ENCODE results near the gene RRAGD. TPM values are rescaled to one million over a fixed set of nuclear protein-coding genes. Genes with fewer than 3 reads are reported as not detected.

RRAGD gene
- polyA plus RNA-seq, 1 of the 3 experiments (the other 2 are of a cell fraction) = 0.07 TPM

DNA sequence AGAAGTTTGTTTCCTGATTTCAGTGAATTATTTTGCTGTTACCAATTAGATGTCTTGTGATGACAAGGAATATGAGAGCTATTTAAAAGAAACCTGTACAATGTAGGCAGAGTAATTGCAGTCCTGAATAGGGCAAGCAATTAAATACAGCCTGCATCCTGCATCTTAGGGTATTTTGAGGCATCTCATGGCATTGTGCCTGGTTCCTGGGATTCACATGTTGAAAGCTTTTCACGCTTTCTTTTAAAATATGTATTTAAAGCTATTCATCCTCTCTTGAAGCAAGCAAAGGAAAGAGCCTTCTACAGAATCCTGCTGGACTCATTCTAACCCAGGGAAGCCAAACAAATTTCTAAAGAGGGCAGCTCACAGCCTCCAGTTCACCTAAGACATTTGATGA, 4.7 kb upstream of the RRAGD start:
- Histone ChIP-seq H4K20me1 (ENCODE audit: insufficient read depth) (no peaks in the 10 kb centered on the region), H3K9me2 (no peaks in the 10 kb centered on the region), H2AFZ (ENCODE audit: low read depth) (no peak overlapping the region), H3K36me3 (replicated peaks in 1 of 2; ENCODE audit: control insufficient read depth in 1 of 2, insufficient read depth in 2 of 2, low read length in 1 of 2) (no peaks in the 10 kb centered on the region), H3K4me3 (ENCODE audit: low read depth in 2 of 2, low read length in 1 of 2) (no peak overlapping the region), H3K4me1 (ENCODE audit: control insufficient read depth in 1 of 2, insufficient read depth in 2 of 2, low read depth in 1 of 2, low read length in 1 of 2) (peaks cover 0 to 9% of the 10 kb centered on the region in 2 experiments; a peak in 1 of 4 replicates), H3K4me2 (no peak overlapping the region), H3K79me2 (ENCODE audit: insufficient read depth) (no peaks in the 10 kb centered on the region), H3F3A (replicated peaks; ENCODE audit: insufficient read depth) (no peaks in the 10 kb centered on the region), H3K27me3 (ENCODE audit: insufficient read depth) (peaks cover 23% of the 10 kb centered on the region; the same call in 1 of the 2 replicates), H3K9ac (no peak overlapping the region), H3K9me3 (no peaks in the 10 kb centered on the region), H3K27ac (ENCODE audit: low read depth in 2 of 2, low read length in 1 of 2) (no peak overlapping the region)
- POLR2A ChIA-PET = no interaction called here
- TF ChIP-seq, protein P1, sequence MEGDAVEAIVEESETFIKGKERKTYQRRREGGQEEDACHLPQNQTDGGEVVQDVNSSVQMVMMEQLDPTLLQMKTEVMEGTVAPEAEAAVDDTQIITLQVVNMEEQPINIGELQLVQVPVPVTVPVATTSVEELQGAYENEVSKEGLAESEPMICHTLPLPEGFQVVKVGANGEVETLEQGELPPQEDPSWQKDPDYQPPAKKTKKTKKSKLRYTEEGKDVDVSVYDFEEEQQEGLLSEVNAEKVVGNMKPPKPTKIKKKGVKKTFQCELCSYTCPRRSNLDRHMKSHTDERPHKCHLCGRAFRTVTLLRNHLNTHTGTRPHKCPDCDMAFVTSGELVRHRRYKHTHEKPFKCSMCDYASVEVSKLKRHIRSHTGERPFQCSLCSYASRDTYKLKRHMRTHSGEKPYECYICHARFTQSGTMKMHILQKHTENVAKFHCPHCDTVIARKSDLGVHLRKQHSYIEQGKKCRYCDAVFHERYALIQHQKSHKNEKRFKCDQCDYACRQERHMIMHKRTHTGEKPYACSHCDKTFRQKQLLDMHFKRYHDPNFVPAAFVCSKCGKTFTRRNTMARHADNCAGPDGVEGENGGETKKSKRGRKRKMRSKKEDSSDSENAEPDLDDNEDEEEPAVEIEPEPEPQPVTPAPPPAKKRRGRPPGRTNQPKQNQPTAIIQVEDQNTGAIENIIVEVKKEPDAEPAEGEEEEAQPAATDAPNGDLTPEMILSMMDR (IDR thresholded peaks at IDR 0.05) = no peak
- TF ChIP-seq RAD21 (IDR thresholded peaks at IDR 0.05; ENCODE audit: low read length) (no peak), MXI1 (IDR thresholded peaks at IDR 0.05; ENCODE audit: low read depth, low read length) (no peak), YY1 (IDR thresholded peaks at IDR 0.05; ENCODE audit: low read depth) (no peak), GABPA (IDR thresholded peaks at IDR 0.05; ENCODE audit: low read depth) (no peak), CHD2 (IDR thresholded peaks at IDR 0.05; ENCODE audit: low read length, partially characterized antibody) (no peak), ELF1 (IDR thresholded peaks at IDR 0.05) (no peak)
- TF ChIP-seq, protein P2, sequence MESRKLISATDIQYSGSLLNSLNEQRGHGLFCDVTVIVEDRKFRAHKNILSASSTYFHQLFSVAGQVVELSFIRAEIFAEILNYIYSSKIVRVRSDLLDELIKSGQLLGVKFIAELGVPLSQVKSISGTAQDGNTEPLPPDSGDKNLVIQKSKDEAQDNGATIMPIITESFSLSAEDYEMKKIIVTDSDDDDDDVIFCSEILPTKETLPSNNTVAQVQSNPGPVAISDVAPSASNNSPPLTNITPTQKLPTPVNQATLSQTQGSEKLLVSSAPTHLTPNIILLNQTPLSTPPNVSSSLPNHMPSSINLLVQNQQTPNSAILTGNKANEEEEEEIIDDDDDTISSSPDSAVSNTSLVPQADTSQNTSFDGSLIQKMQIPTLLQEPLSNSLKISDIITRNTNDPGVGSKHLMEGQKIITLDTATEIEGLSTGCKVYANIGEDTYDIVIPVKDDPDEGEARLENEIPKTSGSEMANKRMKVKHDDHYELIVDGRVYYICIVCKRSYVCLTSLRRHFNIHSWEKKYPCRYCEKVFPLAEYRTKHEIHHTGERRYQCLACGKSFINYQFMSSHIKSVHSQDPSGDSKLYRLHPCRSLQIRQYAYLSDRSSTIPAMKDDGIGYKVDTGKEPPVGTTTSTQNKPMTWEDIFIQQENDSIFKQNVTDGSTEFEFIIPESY (IDR thresholded peaks at IDR 0.05; ENCODE audit: borderline replicate concordance, low read depth) = no peak
- TF ChIP-seq, protein P3, sequence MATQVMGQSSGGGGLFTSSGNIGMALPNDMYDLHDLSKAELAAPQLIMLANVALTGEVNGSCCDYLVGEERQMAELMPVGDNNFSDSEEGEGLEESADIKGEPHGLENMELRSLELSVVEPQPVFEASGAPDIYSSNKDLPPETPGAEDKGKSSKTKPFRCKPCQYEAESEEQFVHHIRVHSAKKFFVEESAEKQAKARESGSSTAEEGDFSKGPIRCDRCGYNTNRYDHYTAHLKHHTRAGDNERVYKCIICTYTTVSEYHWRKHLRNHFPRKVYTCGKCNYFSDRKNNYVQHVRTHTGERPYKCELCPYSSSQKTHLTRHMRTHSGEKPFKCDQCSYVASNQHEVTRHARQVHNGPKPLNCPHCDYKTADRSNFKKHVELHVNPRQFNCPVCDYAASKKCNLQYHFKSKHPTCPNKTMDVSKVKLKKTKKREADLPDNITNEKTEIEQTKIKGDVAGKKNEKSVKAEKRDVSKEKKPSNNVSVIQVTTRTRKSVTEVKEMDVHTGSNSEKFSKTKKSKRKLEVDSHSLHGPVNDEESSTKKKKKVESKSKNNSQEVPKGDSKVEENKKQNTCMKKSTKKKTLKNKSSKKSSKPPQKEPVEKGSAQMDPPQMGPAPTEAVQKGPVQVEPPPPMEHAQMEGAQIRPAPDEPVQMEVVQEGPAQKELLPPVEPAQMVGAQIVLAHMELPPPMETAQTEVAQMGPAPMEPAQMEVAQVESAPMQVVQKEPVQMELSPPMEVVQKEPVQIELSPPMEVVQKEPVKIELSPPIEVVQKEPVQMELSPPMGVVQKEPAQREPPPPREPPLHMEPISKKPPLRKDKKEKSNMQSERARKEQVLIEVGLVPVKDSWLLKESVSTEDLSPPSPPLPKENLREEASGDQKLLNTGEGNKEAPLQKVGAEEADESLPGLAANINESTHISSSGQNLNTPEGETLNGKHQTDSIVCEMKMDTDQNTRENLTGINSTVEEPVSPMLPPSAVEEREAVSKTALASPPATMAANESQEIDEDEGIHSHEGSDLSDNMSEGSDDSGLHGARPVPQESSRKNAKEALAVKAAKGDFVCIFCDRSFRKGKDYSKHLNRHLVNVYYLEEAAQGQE (IDR thresholded peaks at IDR 0.05; ENCODE audit: low read depth, low read length) = no peak
- TF ChIP-seq, protein P4, sequence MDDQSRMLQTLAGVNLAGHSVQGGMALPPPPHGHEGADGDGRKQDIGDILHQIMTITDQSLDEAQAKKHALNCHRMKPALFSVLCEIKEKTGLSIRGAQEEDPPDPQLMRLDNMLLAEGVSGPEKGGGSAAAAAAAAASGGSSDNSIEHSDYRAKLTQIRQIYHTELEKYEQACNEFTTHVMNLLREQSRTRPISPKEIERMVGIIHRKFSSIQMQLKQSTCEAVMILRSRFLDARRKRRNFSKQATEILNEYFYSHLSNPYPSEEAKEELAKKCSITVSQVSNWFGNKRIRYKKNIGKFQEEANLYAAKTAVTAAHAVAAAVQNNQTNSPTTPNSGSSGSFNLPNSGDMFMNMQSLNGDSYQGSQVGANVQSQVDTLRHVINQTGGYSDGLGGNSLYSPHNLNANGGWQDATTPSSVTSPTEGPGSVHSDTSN (IDR thresholded peaks at IDR 0.05) = no peak
- CTCF ChIA-PET = interaction anchor here (1.2 to 10.6 kb wide), 3 partner anchors 15 to 48 kb away, joined by 4 to 70 read pairs (median 34); no protein-coding TSS in a partner anchor
- 71% methylated on average over 1 of the region's 1 CpG for WGBS (ENCODE audit: low lambda C conversion rate)
- DNase-seq = no peak
